ENCODE results near the gene C9orf40. TPM values are rescaled to one million over a fixed set of nuclear protein-coding genes. Genes with fewer than 3 reads are reported as not detected.

Gene C9orf40
- total and polyA plus RNA-seq, 2 donors (not counting 1 experiment from before 2014, with no cell fraction given): 3.0 to 4.5 TPM

DNA sequence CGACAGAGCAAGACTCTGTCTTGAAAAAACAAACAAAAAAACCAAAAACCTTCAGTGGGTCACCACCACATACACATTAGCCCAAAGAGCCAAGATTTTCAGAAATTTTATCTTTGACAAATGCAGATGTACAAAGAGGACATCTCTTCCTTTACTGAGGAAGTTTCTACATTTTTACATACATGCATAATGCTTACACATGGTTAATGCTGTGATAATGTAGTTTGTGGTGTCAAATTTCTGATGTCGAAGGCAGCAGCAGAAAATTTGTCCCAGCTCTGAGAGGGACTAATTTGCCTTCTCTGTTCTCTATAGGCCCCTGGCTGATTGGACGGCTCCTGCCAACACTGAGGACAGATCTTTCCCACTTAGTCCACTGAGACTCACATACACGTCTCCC is 24.6 kb upstream of the C9orf40 start:
- TF ChIP-seq CTCF (conservative IDR thresholded peaks at IDR 0.05 in 1 of 2, IDR thresholded peaks at IDR 0.05 in 1 of 2; ENCODE audit: low read depth in 1 of 2, low read length in 2 of 2): no peak
- TF ChIP-seq EZH2 (IDR thresholded peaks at IDR 0.05; ENCODE audit: low read length, missing control alignments): no peak
- Histone ChIP-seq H3K27me3 (ENCODE audit: control insufficient read depth, insufficient read depth, low read length) (no peaks in the 10 kb centered on the region), H3K27ac (ENCODE audit: insufficient read depth, low read length) (no peak overlapping the region), H3K9me3 (ENCODE audit: control insufficient read depth, insufficient read depth, low read depth, low read length) (no peaks in the 10 kb centered on the region), H3K4me1 (ENCODE audit: control insufficient read depth, extremely low read depth, insufficient read depth, low read length) (no peaks in the 10 kb centered on the region), H3K4me3 (replicated peaks in 1 of 4; ENCODE audit: control extremely low read depth in 1 of 4, insufficient read depth in 1 of 4, low read depth in 3 of 4, low read length in 4 of 4) (no peak overlapping the region), H3K79me2 (ENCODE audit: control insufficient read depth, insufficient read depth, low read length) (no peaks in the 10 kb centered on the region), H2AFZ (ENCODE audit: low read length) (no peak overlapping the region), H3K36me3 (ENCODE audit: control insufficient read depth, insufficient read depth, low read length) (no peaks in the 10 kb centered on the region), H3K9ac (ENCODE audit: insufficient read depth, low read length) (no peak overlapping the region), H3K4me2 (ENCODE audit: extremely low read depth, insufficient read depth, low read length) (no peak overlapping the region), H4K20me1 (ENCODE audit: control insufficient read depth, extremely low read depth, insufficient read depth, low read length) (no peaks in the 10 kb centered on the region)
- DNase-seq (ENCODE audit: low read depth in 2 of 2): no peak

DNA sequence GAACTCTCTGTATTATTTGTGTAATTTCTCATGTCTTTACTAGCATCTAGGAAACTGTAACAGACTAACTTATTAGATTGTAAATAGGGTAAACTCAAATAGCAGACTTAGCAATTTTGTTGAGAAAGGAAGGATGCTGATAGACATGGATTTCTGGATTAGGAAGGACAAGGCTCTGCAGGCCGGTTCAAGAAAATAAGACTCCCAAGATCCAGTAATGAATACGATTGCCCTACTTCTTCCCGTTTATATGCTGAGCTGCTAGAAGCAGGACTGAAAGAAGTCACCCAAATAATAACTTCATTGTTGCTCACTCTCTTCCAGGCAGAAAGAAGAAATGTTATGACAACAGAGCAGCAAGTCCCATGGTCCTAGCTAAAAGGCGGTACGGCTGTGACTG is 22.8 kb upstream of the C9orf40 start:
- no peaks in the 10 kb centered on the region for H3K27me3 ChIP-seq (ENCODE audit: control insufficient read depth, insufficient read depth, low read length)
- no peaks in the 10 kb centered on the region for H3K36me3 ChIP-seq (ENCODE audit: control insufficient read depth, insufficient read depth, low read length)
- H3K9ac ChIP-seq (ENCODE audit: insufficient read depth, low read length): no peak overlapping the region
- H4K20me1 ChIP-seq (ENCODE audit: control insufficient read depth, extremely low read depth, insufficient read depth, low read length): no peaks in the 10 kb centered on the region
- H3K27ac ChIP-seq (ENCODE audit: insufficient read depth, low read length): no peak overlapping the region
- H2AFZ ChIP-seq (ENCODE audit: low read length): no peak overlapping the region
- DNase-seq (ENCODE audit: low read depth in 2 of 2): no peak
- H3K4me1 ChIP-seq (ENCODE audit: control insufficient read depth, extremely low read depth, insufficient read depth, low read length): no peaks in the 10 kb centered on the region
- TF ChIP-seq CTCF (conservative IDR thresholded peaks at IDR 0.05 in 1 of 2, IDR thresholded peaks at IDR 0.05 in 1 of 2; ENCODE audit: low read depth in 1 of 2, low read length in 2 of 2): no peak
- TF ChIP-seq EZH2 (IDR thresholded peaks at IDR 0.05; ENCODE audit: low read length, missing control alignments): no peak
- no peak overlapping the region for H3K4me3 ChIP-seq (replicated peaks in 1 of 4; ENCODE audit: control extremely low read depth in 1 of 4, insufficient read depth in 1 of 4, low read depth in 3 of 4, low read length in 4 of 4)
- H3K79me2 ChIP-seq (ENCODE audit: control insufficient read depth, insufficient read depth, low read length): no peaks in the 10 kb centered on the region
- H3K9me3 ChIP-seq (ENCODE audit: control insufficient read depth, insufficient read depth, low read depth, low read length): no peaks in the 10 kb centered on the region
- no peak overlapping the region for H3K4me2 ChIP-seq (ENCODE audit: extremely low read depth, insufficient read depth, low read length)

DNA sequence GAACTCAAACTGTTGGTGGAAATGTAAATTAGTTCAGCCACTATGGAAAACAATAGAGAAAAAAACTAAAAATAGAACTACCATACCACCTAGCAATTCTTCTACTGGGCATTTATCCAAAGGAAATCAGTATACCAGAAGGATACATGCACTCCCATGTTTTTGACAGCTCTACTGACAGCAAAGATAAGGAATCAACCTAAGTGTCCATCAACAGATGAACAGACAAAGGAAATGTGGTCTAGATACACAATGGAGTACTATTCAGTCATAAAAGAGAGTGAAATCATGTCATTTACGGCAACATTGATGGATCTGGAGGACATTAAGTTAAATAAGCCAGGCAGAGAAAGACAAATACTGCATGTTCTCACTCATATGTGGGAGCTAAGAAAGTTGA is 21.8 kb upstream of the C9orf40 start:
- Histone ChIP-seq H3K4me1 (ENCODE audit: control insufficient read depth, extremely low read depth, insufficient read depth, low read length) (no peaks in the 10 kb centered on the region), H3K27me3 (ENCODE audit: control insufficient read depth, insufficient read depth, low read length) (no peaks in the 10 kb centered on the region), H3K9me3 (ENCODE audit: control insufficient read depth, insufficient read depth, low read depth, low read length) (no peaks in the 10 kb centered on the region), H3K4me3 (replicated peaks in 1 of 4; ENCODE audit: control extremely low read depth in 1 of 4, insufficient read depth in 1 of 4, low read depth in 3 of 4, low read length in 4 of 4) (no peak overlapping the region), H3K36me3 (ENCODE audit: control insufficient read depth, insufficient read depth, low read length) (no peaks in the 10 kb centered on the region), H4K20me1 (ENCODE audit: control insufficient read depth, extremely low read depth, insufficient read depth, low read length) (no peaks in the 10 kb centered on the region), H3K27ac (ENCODE audit: insufficient read depth, low read length) (no peak overlapping the region), H3K9ac (ENCODE audit: insufficient read depth, low read length) (no peak overlapping the region), H3K4me2 (ENCODE audit: extremely low read depth, insufficient read depth, low read length) (no peak overlapping the region), H3K79me2 (ENCODE audit: control insufficient read depth, insufficient read depth, low read length) (no peaks in the 10 kb centered on the region), H2AFZ (ENCODE audit: low read length) (no peak overlapping the region)
- DNase-seq (ENCODE audit: low read depth in 2 of 2): no peak
- TF ChIP-seq CTCF (conservative IDR thresholded peaks at IDR 0.05 in 1 of 2, IDR thresholded peaks at IDR 0.05 in 1 of 2; ENCODE audit: low read depth in 1 of 2, low read length in 2 of 2) (no peak), EZH2 (IDR thresholded peaks at IDR 0.05; ENCODE audit: low read length, missing control alignments) (no peak)

All from fibroblast of lung (primary cell).